ENCODE data around the gene CXCR3.
"Not testable (repeated sequence)": the region's sequence is repeated elsewhere in the genome, so short reads cannot be mapped to it uniquely, and the experiment has no call there.

CXCR3 gene

DNA sequence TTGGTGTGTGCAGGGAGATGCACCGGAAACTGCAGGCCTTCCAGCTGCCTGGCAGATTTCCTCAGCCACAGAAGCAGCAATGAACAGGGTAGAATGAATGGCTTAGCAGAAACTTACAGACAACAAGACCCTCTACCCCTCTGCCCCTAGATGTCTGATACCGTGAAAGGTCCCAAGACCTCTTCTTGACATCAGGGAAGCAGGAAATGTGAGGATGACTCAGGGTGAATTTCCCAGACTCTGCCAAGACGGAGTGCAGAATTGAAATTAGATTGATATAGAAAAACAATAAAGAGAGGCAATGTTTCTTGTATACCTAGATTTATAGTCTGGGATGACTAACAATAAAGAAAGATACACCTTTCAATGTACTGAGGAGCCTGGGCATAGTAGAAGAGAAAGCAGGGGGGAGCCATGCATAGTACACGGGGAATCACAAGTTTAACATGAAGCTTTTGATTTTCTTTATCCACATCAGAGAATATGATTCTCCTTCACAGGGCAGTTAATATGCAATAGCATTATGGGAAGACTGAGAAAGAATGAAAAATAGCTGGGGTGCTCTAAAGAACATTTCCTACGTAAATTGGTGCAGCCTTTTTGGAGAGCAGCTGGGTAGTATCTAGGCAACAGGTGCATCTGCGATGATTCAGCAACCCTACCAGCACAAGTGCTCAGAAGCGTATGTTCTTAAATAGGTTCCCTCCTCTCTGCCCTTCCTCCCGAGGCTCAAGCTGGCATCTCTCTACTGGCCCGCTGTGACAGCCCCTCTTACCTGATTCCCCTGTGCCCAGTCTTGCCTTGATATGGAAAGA is 18.3 kb upstream of the CXCR3 start:
- DNase-seq: no peak

DNA sequence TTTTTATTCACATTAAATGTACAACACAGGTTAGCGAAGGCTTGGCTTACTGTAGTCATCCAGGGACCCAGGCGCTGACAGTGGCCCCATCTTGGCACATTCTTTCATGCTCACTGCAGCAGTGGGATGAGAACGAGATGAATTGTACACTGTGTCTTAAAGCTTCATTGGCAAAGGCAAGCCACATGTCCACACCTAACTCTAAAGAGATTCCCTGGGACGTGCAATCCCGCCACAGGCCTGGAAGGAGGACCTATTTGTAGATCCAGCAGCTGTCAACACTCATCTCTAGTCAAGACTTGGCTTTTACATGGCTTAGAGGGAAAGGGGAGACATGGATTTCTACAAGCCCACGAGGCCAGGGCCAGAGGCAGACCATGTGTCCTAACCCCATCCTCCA is 16.1 kb upstream of the CXCR3 start:
- no peak for DNase-seq

DNA sequence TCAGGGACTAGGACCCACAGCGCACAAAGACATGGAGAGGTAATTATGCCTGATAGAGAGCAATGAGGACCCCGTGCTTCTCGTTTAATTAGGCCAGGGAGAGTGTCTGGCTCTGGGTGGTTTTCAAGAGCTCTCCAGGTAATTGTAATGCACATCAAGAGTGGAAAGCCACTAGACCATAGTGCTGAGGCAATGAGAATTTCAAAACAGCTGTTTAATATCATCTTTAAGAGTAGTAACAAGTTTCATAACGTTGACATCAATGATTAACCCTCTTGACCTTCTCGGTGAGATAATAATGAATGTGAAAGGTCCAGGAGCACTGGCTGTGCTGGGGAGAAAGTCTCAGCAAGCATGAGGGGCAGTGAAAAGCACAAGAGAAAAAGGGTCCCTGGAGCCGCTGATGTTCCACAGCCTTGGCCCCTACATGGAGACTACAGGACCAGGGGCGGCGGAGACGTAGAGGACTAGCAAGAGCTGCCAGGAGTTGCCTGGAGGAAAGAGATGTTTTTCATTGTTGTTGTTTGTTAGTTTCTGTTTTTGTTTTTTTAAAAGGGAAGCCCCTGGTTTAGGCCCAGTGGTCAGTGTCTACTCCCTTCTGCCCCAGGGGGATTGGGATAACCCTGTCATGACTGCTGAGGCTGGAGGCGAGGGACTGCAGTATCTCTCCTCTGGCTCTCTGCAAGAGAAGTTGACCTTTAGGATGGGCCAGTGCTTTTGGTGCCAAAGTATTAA is 14.8 kb upstream of the CXCR3 start:
- no peak for DNase-seq

DNA sequence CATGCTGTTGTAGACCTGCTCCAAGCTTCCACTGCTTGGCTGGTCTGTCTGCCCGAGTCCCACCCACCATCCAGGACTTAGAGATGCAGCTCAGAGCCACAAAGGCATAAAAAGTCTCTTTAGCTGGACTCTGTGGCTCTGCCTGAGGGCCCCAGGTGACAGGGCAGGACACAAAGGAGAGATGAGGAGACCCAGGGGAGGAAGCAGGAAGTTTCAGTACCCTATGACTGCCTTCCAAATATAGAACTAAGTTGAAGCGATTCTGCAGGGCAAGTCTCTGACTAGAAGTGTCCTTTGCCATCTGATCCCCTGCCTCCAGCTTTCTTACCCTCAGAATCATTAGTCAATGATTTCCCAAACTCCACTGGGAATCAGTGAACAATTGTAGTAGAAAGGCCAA is 11.2 kb upstream of the CXCR3 start:
- no peak for DNase-seq

DNA sequence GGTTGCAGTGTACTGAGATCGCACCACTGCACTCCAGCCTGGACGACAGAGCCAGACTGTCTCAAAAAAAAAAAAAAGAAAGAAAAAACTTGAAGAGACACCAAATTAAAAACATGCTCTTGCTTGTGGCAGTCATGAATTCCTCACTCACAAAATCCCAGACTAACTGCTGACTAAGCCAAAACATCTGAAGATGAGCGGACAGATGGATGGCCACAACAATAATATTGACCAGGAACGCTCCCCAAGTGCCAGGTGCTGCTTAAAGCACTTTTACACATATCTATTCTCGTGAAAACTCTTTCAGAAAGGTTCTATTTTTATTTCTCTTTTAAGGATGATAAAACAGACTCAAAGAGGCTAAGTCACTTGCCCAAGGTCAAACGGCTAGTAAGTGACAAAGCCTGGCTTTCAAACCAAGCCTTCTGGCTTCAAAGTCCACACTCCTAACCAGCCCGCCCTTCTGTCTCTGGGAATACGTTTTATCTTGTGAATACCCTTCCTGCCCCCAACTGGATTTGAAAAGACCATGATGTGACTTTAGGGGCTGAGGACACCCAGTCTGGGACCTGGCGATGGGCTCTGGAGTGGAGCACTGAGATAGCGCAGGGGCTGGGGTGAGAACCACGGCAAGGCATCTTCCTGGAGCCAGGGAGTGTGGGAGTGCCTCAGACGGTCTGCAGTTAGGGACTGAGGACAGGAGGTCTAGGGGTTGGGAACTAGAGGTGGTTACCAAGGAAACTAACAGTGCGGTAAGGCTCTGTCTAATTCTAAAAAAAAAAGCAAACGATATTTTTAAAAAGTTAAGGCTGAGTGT is 9.5 kb upstream of the CXCR3 start:
- DNase-seq: no peak

DNA sequence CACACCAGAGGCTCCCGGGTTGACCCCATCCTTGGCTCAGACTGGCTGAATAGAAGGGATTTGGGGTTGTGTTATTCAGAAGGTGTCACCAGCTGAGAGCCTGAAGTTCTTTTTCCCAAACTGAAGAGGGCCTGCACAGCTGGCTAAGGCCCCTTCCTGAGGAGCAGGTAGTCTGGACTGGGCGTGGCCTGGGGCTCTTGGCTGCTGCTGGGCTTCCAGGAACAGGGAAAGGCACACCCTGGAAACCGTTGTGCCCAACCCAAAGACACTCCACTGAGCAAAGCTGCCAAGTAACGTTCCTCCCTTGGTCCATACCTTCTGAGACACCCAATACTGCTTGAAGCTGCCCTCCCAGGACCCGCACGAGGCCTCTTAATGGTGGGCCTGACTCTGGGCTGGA is 8.3 kb upstream of the CXCR3 start:
- no peak for DNase-seq

DNA sequence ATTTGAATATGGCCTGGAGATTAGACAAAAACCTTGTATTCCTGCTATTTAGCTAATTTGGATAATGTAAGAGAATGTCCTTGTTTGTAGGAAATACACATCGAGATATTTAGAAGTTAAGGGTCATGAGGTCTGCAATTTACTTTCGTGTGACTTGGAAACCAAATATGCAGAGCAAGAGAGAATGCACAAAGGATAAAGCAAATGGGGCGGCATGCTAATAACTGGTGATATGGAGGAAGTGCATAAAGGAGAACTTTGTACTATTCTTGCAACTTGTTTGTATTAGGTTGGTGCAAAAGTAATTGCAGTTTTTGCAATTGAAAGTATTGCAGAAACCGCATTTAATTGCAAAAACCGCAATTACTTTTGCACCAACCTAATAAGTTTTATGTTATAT is 7.2 kb upstream of the CXCR3 start:
- DNase-seq: no peak

DNA sequence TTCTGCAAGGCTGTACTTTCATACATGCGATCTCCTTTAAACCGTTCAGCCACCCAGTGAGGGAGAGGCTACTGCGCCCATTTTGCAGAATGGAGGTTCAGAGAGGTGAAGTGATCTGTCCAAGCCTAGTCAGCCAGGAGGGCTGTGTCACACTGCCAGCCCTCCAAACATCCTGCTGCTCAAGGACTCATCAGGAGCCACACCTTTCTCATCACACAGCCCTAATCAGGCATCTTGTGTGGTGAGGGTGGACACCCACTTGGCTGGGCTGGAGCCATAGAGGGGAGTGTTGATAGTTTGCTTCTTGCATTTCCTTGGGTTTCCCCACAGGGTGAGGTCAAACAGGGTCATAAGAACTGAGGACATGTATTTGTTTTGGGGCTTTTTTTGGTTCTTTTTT is 5.4 kb upstream of the CXCR3 start:
- no peak for DNase-seq

DNA sequence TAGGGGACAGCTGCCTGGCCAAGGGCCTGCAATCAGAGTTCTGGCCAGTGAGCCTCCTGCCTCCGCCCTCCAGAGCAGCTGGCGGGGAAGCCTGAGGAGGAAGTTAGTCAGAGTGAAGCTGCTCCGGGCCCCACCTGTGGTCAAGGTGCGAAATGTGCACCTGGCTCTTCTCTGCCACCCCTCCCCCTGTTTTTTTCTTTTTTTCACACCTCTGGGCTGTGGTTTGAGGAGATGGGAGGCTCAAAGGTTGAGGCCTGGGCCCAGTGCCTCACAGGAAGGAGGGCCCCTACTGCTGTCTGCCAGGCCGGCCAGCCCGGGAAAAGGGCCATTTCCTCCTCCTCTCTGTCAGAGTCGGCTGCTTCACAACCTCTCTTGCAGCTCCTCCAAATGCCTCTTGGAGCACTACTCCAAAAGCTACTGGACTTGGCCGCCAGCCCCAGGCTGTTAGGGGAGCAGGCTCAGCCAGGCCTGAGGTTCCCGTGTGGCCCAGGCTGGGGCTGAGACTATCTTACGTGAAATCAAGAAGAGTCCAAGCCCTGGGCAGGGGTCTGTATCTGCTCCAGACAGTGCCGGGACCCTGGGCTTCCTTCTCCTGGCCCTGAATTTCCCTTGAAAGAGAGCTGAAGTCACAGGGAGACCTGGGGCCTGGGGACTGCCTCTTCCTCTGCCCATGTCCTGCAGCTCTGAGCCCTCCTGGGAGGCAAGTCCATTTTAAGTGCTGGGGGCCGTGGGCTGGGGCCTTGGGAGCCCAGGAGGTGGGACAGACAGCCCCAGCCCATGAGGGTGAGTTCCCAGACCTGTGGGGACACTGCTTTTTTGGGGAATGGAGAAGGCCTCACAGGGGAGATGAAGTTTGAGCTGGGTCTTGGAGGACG is 4.5 kb upstream of the CXCR3 start:
- DNase-seq: peak; percentile 70

DNA sequence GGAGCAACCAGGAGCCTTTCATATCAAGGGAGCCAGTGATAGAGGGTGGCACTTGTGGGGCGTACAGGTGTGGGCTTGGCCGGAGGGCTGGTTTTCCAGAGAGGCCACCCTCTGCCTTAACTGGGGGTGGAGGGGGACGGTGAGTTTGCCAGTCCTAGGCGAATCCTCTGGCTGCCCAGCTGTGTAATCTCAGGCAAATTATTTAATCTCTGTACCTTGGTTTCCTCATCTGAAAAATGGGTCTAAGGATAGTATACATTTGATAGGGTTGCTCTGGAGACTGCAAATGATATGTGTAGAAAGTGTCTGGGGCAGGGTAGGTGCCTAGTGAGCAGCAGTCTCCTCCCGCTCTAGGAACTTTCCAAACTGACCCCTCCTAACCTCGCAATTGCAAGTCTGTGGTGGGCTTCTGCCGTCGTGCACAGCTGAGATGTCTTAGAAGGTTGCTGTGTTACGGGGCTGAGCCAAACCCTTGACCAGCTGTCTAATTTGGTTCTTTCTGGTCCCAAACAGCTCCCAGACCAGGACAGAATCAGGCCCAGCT is 3.8 kb upstream of the CXCR3 start:
- no peak for DNase-seq

DNA sequence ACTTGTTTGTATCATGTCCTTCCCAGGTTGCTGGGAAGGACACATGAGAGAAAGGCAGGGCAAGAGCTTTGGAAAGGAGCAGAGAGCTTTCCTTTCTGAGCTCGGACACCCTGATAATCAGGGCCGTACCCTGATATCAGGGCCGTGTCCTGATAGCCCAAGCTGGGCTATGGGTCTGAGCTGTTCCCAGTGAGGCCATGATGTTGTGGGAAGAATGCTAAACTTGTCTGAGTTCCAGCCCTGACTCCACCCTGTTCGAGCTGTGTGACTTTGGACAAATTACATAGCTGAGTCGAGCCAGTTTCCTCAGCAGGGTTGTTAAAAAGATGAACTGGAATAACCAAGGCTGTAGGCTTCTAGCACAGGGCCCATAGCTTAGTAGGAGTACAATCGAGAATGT is 3.3 kb upstream of the CXCR3 start:
- no peak for DNase-seq

DNA sequence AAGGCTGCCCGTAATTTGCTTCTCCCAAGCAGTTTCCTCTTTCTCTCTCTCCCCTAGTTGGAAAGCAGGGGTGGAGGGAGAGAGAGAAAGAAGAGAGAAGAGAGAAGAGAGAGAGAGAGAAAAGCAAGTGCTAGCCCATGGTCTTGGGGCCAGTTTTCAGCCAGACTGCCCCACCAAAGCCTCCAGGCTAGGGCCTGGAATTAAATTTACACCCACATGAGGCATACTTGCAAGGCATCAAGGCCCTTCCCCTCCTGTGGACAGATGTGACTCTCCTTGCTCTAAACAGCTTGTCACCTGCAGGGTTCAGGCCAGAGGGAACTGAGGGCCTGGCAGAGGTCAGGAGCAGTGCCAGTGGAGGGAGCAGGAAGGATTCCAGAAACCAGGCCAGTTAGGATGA is 1.7 kb upstream of the CXCR3 start:
- no peak for DNase-seq

DNA sequence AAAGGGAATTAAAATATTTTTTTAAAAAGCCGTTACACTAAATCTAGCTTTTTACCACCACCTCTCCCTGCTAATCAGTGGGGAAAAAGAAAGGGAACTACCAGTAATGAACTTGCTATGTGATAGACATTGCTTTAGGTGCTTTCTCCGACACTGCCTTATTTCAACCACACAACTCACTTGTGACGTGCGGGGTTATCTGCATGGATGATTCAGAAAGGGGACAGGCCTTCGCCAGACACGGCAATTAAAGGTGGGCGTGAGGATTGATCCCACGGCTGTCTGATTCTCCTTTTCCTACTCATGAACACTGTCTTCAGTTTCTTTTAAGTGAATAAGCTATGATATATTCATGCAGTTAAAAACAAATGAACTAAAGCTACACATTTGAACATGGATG is 882 bp upstream of the CXCR3 start:
- DNase-seq: peak; percentile 72

DNA sequence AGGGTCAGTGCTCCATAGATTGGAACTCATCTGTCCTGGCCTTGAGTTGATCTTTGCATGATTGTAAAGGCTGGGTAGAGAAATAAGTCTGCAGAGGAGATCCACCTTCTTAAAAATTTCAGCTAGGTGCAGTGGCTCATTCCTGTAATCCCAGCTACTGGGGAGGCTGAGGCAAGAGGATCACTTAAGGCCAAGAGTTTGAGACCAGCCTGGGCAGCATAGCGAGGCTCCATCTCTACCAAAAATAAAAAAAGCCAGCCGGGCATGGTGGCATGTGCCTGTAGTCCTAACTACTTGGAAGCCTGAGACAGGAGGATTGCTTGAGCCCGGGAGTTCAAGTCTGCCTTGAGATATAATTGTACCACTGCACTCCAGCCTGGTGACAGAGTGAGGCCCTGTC is 476 bp upstream of the CXCR3 start:
- no peak for DNase-seq

DNA sequence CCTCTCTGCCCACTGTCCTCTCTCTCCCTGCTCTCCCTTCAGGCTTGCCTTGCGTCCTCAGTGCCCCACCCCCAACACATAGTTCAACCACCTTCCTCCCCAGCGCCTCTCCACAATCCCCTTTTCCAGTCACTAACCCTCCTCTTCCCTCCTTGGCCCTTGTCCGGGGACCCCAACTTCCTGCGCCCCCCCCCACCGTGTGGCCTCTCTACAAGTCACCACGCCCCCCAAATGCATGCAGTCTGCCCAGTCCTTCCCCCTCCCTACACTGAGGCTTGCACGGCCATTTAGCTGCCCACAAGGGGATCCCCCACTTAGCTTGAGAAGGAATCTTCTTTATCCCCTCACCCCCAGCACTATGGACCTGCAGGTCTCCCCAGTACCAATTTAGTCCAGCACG is 569 bp downstream of the CXCR3 start:
- no peak for DNase-seq

DNA sequence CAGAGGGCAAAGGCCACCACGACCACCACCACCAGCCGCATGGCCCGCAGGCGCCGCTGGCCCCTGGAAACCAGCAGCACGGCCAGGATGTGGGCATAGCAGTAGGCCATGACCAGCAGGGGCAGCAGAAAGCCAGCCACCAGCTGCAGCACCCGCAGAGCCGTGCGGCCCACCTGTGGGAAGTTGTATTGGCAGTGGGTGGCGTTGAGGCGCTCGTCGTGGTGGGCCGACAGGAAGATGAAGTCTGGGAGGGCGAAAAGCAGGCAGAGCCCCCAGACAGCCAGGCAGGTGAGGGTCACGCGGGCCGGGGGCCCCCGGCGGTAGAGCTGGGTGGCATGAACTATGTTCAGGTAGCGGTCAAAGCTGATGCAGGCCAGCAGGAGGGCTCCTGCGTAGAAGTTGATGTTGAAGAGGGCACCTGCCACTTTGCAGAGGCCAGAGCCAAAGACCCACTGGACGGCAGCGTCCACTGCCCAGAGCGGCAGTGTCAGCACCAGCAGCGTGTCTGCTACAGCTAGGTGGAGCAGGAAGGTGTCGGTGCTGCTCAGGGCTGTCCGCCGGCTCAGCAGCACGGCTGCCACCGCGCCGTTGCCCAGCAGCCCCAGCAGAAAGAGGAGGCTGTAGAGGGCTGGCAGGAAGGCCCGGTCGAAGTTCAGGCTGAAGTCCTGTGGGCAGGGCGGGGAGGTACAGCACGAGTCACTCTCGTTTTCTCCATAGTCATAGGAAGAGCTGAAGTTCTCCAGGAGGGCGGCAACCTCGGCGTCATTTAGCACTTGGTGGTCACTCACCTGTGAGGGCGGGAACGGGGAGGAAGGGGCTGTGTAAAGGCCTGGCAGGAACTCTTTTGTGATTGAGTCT is 1.4 kb downstream of the CXCR3 start:
- peak; percentile 28 for DNase-seq

DNA sequence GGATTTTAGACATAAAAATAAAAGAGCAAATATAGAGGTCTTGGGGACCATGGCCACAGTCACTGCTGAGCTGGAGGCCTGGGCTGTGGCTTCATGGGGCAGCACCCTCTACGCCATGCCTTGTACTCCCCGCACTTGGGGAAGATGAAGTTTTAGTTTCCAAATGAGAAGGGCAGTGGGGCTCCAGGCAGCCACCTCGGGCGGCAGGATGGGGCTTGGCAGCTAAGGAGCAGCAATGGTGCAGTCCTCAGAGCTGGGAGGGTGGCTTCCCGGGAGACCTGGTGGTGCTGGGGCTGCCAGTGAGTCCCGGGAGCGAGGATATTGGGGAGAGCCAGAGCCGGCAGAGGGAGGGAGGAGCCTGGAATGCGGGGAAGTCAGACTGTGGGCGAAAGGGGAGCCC is 2.4 kb downstream of the CXCR3 start:
- peak; percentile 21 for DNase-seq

DNA sequence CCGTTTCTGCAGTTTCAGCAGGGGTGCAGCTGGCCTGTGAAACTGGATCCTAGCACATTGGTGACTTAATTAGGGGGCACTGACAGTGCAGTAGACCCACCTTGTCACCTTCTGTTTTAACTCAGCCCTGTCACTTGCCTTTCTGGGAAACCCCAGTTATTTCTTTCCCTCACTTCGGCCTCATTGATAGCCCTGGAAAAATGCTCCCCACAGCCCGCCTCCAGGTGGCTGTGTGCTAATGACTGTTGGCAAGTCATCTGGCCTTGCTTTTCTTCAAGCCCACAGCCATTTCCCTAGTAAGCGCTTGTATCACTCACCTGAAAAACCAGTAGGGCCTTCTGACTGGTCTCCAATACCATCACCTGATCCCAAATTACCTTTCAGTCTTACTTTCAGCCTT is 3.3 kb downstream of the CXCR3 start:
- no peak for DNase-seq

DNA sequence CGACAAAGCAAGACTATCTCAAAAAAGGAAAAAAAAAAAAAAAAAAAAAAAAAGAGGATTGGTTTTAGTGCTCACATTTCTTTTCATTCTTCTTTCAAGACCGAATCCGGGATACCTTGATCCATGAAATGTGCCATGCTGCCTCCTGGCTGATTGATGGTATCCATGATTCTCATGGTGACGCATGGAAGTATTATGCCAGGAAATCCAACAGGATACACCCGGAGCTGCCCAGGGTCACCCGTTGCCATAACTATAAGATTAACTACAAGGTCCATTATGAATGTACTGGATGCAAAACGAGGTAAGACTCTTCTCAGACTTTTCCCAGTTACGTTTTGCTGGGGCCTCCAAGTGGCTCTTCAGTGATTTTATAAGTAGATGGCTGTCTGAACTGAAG is 6.1 kb downstream of the CXCR3 start:
- no peak for DNase-seq

DNA sequence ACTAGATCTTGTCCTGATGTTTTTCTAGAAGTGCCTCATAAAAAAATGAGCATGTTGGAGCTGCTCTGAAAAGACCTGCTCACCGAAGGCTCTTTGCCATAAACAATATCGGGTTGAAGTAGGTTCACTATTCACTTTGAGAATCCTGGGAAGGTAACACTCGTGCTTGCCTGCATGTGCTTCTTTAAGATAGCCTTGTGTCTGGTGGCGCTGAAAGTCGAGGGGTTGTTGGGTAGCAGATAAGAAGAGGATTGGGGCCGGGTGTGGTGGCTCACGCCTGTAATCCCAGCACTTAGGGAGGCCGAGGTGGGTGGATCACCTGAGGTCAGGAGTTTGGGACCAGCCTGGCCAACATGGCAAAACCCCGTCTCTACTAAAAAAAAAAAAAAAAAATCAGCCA is 6.6 kb downstream of the CXCR3 start:
- not testable (repeated sequence) for DNase-seq

DNA sequence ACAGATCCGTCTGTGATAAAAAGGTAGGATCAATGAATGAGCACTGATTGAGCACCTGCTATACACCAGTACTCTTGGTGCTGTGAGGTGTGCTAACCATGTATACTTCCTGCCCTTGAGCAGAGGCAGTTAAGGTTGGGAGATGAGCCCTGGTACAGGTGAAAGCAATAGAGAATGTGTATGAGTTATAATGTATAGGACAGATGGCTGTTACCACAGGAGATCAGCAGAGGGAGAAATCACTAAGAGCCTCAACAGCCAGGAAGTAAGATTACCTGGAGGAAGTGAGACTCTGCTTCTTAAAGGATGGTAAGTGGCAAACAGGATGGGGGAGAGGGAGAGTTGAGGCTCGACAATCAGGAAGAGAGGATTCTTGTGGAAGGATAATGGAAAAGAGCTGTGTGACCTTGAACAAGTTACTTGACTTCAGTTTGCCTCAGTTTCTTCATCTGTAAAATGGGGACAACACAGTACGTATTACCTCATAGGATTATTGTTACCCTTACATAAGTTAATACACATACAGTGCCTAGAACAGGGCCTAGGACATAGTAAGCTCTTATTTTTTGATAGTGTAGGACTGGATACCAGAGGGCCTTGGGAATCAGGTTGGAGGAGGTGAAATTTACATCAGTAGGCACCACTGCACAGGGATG is 9.1 kb downstream of the CXCR3 start:
- DNase-seq: no peak

Measured in activated naive CD4-positive, alpha-beta T cell treated with Interleukin-2 at 50 U/mL for 16 hours (primary cell).